ENCODE measurements around the gene GABRB3. TPM values are rescaled to one million over a fixed set of nuclear protein-coding genes. Genes with fewer than 3 reads are reported as not detected.
A peak's percentile ranks its signal among the peaks of the same experiment; 100 is the strongest.

GABRB3 gene
- polyA plus RNA-seq (2013), result 6.6 and 6.9 TPM in 2 replicates

- H2BK5ac ChIP-seq (ENCODE audit: low read depth, low read length, poor library complexity), result no peak within 1 kb of the TSS
Observed at GRCh38 chr15:26772154-26773066, at the start of gene GABRB3. GABRB3 (minus strand) TSS chr15:26773066.

GRCh38 chr15:26807517-26808427 is 34.9 kb upstream of the GABRB3 start:
- no peak overlapping the region for H2AFZ ChIP-seq (ENCODE audit: insufficient read depth, low read length, poor library complexity)
- no peaks in the 10 kb centered on the region for H3K79me1 ChIP-seq (ENCODE audit: low read length)
- DNase-seq, result no peak
- H3K9ac ChIP-seq (ENCODE audit: low read length), result no peak overlapping the region
- no peaks in the 10 kb centered on the region for H3K79me2 ChIP-seq (ENCODE audit: control insufficient read depth, insufficient read depth, low read length, poor library complexity)
- no peak overlapping the region for H2BK120ac ChIP-seq (ENCODE audit: insufficient read depth, low read length, poor library complexity)
- no peak overlapping the region for H4K8ac ChIP-seq (ENCODE audit: low read depth, low read length)
- no peak overlapping the region for H3K4me3 ChIP-seq (ENCODE audit: low read depth, low read length)
- no peaks in the 10 kb centered on the region for H3K36me3 ChIP-seq (ENCODE audit: control insufficient read depth in 1 of 2, insufficient read depth in 2 of 2, low read length in 2 of 2)
- no peak overlapping the region for H2AK5ac ChIP-seq (ENCODE audit: low read length)
- no peak overlapping the region for H4K91ac ChIP-seq (ENCODE audit: low read depth, low read length)
- no peak overlapping the region for H3K18ac ChIP-seq (ENCODE audit: low read length)
- H3K27me3 ChIP-seq (ENCODE audit: insufficient read depth, low read length), result no peaks in the 10 kb centered on the region
- no peak overlapping the region for H3K14ac ChIP-seq (ENCODE audit: low read length)
- H2BK5ac ChIP-seq (ENCODE audit: low read depth, low read length, poor library complexity), result no peak overlapping the region
- H3K9me3 ChIP-seq (ENCODE audit: insufficient read depth, low read depth, low read length), result peaks cover 2% of the 10 kb centered on the region
- no peak overlapping the region for H3K4ac ChIP-seq (ENCODE audit: low read depth, low read length)
- H2BK12ac ChIP-seq (ENCODE audit: low read length), result no peak overlapping the region
- no CpG with 5 or more reads among the region's 15 CpGs for WGBS (ENCODE audit: extremely low coverage, insufficient coverage, insufficient read length)
- no peaks in the 10 kb centered on the region for H3K4me1 ChIP-seq (ENCODE audit: control insufficient read depth in 1 of 2, insufficient read depth in 2 of 2, low read length in 2 of 2)
- H3K4me2 ChIP-seq (ENCODE audit: low read length), result no peak overlapping the region
- H3K23ac ChIP-seq (ENCODE audit: low read length), result no peak overlapping the region
- H3K27ac ChIP-seq (ENCODE audit: low read depth, low read length), result no peak overlapping the region
- H4K12ac ChIP-seq (ENCODE audit: low read depth, low read length), result no peak overlapping the region

More at GRCh38 chr15:26772154-26773066, at the start of gene GABRB3:
- Histone ChIP-seq H3K14ac (ENCODE audit: low read length) (peak within 1 kb of the TSS; percentile 79), H4K8ac (ENCODE audit: low read depth, low read length) (peak within 1 kb of the TSS; percentile 37), H2BK12ac (ENCODE audit: low read length) (peak within 1 kb of the TSS; percentile 56), H3K4me3 (ENCODE audit: low read depth, low read length) (peak within 1 kb of the TSS; percentile 85), H4K91ac (ENCODE audit: low read depth, low read length) (peak within 1 kb of the TSS; percentile 62), H3K4me1 (ENCODE audit: control insufficient read depth in 1 of 2, insufficient read depth in 2 of 2, low read length in 2 of 2) (peaks cover 0 to 2% of the 10 kb centered on the region in 2 experiments), H3K79me1 (ENCODE audit: low read length) (peaks cover 2% of the 10 kb centered on the region), H3K36me3 (ENCODE audit: control insufficient read depth in 1 of 2, insufficient read depth in 2 of 2, low read length in 2 of 2) (no peaks in the 10 kb centered on the region), H3K27me3 (ENCODE audit: insufficient read depth, low read length) (no peaks in the 10 kb centered on the region), H2AFZ (ENCODE audit: insufficient read depth, low read length, poor library complexity) (peak within 1 kb of the TSS; percentile 91), H4K12ac (ENCODE audit: low read depth, low read length) (peak within 1 kb of the TSS; percentile 79), H3K4me2 (ENCODE audit: low read length) (peak within 1 kb of the TSS; percentile 100), H3K79me2 (ENCODE audit: control insufficient read depth, insufficient read depth, low read length, poor library complexity) (peaks cover 3% of the 10 kb centered on the region), H2BK120ac (ENCODE audit: insufficient read depth, low read length, poor library complexity) (peak within 1 kb of the TSS; percentile 33), H3K27ac (ENCODE audit: low read depth, low read length) (no peak within 1 kb of the TSS), H2AK5ac (ENCODE audit: low read length) (no peak within 1 kb of the TSS), H3K9ac (ENCODE audit: low read length) (peak within 1 kb of the TSS; percentile 52), H3K23ac (ENCODE audit: low read length) (no peak within 1 kb of the TSS), H3K18ac (ENCODE audit: low read length) (peak within 1 kb of the TSS; percentile 95), H3K4ac (ENCODE audit: low read depth, low read length) (no peak within 1 kb of the TSS), H3K9me3 (ENCODE audit: insufficient read depth, low read depth, low read length) (no peaks in the 10 kb centered on the region)
- DNase-seq, result no peak
- WGBS (ENCODE audit: extremely low coverage, insufficient coverage, insufficient read length), result no CpG with 5 or more reads among the region's 112 CpGs

DNA sequence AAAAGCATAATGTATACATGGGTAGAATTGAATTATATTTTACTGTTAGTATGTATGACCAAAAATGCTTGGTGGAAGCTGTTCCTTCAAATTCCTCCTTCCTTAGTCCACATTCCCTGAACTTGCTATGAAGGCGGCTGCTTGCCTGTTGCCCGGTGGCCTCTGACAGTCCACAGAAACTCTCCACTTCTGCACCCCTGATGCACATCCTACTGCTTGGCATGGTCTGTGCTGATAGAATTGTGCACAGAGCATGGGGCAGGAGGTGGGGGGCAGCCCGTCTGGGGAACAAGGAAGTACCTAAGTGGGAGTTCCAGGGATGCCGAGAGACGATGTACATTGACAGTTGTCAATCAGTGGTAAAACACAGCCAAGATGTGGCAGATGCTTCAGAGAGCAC is 33.7 kb upstream of the GABRB3 start:
- no peaks in the 10 kb centered on the region for H3K79me2 ChIP-seq (ENCODE audit: control insufficient read depth, insufficient read depth, low read length, poor library complexity)
- H2BK120ac ChIP-seq (ENCODE audit: insufficient read depth, low read length, poor library complexity), result no peak overlapping the region
- no peak for DNase-seq
- H4K91ac ChIP-seq (ENCODE audit: low read depth, low read length), result no peak overlapping the region
- no peak overlapping the region for H4K12ac ChIP-seq (ENCODE audit: low read depth, low read length)
- H3K4me2 ChIP-seq (ENCODE audit: low read length), result no peak overlapping the region
- H3K27me3 ChIP-seq (ENCODE audit: insufficient read depth, low read length), result no peaks in the 10 kb centered on the region
- WGBS (ENCODE audit: extremely low coverage, insufficient coverage, insufficient read length), result no CpG with 5 or more reads among the region's 5 CpGs
- H3K4me3 ChIP-seq (ENCODE audit: low read depth, low read length), result no peak overlapping the region
- no peaks in the 10 kb centered on the region for H3K4me1 ChIP-seq (ENCODE audit: control insufficient read depth in 1 of 2, insufficient read depth in 2 of 2, low read length in 2 of 2)
- no peak overlapping the region for H3K4ac ChIP-seq (ENCODE audit: low read depth, low read length)
- no peak overlapping the region for H3K27ac ChIP-seq (ENCODE audit: low read depth, low read length)
- peak overlapping the region; percentile 76 for H3K23ac ChIP-seq (ENCODE audit: low read length)
- no peaks in the 10 kb centered on the region for H3K36me3 ChIP-seq (ENCODE audit: control insufficient read depth in 1 of 2, insufficient read depth in 2 of 2, low read length in 2 of 2)
- H3K18ac ChIP-seq (ENCODE audit: low read length), result no peak overlapping the region
- no peak overlapping the region for H3K14ac ChIP-seq (ENCODE audit: low read length)
- H2BK12ac ChIP-seq (ENCODE audit: low read length), result no peak overlapping the region
- H4K8ac ChIP-seq (ENCODE audit: low read depth, low read length), result no peak overlapping the region
- H3K9ac ChIP-seq (ENCODE audit: low read length), result no peak overlapping the region
- no peak overlapping the region for H2BK5ac ChIP-seq (ENCODE audit: low read depth, low read length, poor library complexity)
- H2AFZ ChIP-seq (ENCODE audit: insufficient read depth, low read length, poor library complexity), result no peak overlapping the region
- H2AK5ac ChIP-seq (ENCODE audit: low read length), result no peak overlapping the region
- peaks cover 2% of the 10 kb centered on the region for H3K9me3 ChIP-seq (ENCODE audit: insufficient read depth, low read depth, low read length)
- no peaks in the 10 kb centered on the region for H3K79me1 ChIP-seq (ENCODE audit: low read length)

GRCh38 chr15:26806151-26806550 is 33.3 kb upstream of the GABRB3 start:
- H3K23ac ChIP-seq (ENCODE audit: low read length), result no peak overlapping the region
- no peak overlapping the region for H2BK120ac ChIP-seq (ENCODE audit: insufficient read depth, low read length, poor library complexity)
- no peak overlapping the region for H3K27ac ChIP-seq (ENCODE audit: low read depth, low read length)
- no peak overlapping the region for H2BK5ac ChIP-seq (ENCODE audit: low read depth, low read length, poor library complexity)
- no peak overlapping the region for H3K4me3 ChIP-seq (ENCODE audit: low read depth, low read length)
- no peak overlapping the region for H4K91ac ChIP-seq (ENCODE audit: low read depth, low read length)
- no peaks in the 10 kb centered on the region for H3K4me1 ChIP-seq (ENCODE audit: control insufficient read depth in 1 of 2, insufficient read depth in 2 of 2, low read length in 2 of 2)
- H3K79me2 ChIP-seq (ENCODE audit: control insufficient read depth, insufficient read depth, low read length, poor library complexity), result no peaks in the 10 kb centered on the region
- DNase-seq, result no peak
- no peaks in the 10 kb centered on the region for H3K27me3 ChIP-seq (ENCODE audit: insufficient read depth, low read length)
- H2BK12ac ChIP-seq (ENCODE audit: low read length), result no peak overlapping the region
- no peak overlapping the region for H3K4me2 ChIP-seq (ENCODE audit: low read length)
- no peak overlapping the region for H3K18ac ChIP-seq (ENCODE audit: low read length)
- H3K14ac ChIP-seq (ENCODE audit: low read length), result no peak overlapping the region
- H4K8ac ChIP-seq (ENCODE audit: low read depth, low read length), result no peak overlapping the region
- H3K4ac ChIP-seq (ENCODE audit: low read depth, low read length), result no peak overlapping the region
- no peak overlapping the region for H2AFZ ChIP-seq (ENCODE audit: insufficient read depth, low read length, poor library complexity)
- H3K36me3 ChIP-seq (ENCODE audit: control insufficient read depth in 1 of 2, insufficient read depth in 2 of 2, low read length in 2 of 2), result no peaks in the 10 kb centered on the region
- no peak overlapping the region for H4K12ac ChIP-seq (ENCODE audit: low read depth, low read length)
- peaks cover 2% of the 10 kb centered on the region for H3K9me3 ChIP-seq (ENCODE audit: insufficient read depth, low read depth, low read length)
- WGBS (ENCODE audit: extremely low coverage, insufficient coverage, insufficient read length), result no CpG with 5 or more reads among the region's 4 CpGs
- no peak overlapping the region for H2AK5ac ChIP-seq (ENCODE audit: low read length)
- H3K79me1 ChIP-seq (ENCODE audit: low read length), result no peaks in the 10 kb centered on the region
- no peak overlapping the region for H3K9ac ChIP-seq (ENCODE audit: low read length)

Measured in trophoblast cell (in vitro differentiated cells and primary cell).